GM18511 (cell line): ENCODE measurements around the gene TAS2R19.
"Not testable (repeated sequence)": the region's sequence is repeated elsewhere in the genome, so short reads cannot be mapped to it uniquely, and the experiment has no call there.

ENCODE experiments used
- ATAC-seq: cut with Tn5 transposase; IDR thresholded peaks from one replicate; pipeline ENCODE4 v1.9.1; 2021; ENCODE audit warnings: mild to moderate bottlenecking, moderate library complexity; ENCODE audit not compliant: unreplicated experiment

TAS2R19 gene, protein sequence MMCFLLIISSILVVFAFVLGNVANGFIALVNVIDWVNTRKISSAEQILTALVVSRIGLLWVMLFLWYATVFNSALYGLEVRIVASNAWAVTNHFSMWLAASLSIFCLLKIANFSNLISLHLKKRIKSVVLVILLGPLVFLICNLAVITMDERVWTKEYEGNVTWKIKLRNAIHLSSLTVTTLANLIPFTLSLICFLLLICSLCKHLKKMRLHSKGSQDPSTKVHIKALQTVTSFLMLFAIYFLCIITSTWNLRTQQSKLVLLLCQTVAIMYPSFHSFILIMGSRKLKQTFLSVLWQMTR

GRCh38 chr12:11022520-11022919, at the start of gene TAS2R19:
Gene TAS2R19, minus strand, starts transcription at chr12:11022620. Its CDS starts 49 bp downstream, at chr12:11022571.
- no peak for ATAC-seq

GRCh38 chr12:11071414-11071813, 49.0 kb upstream of the TAS2R19 start:
- ATAC-seq = no peak

- no peak for ATAC-seq
These were observed 48.6 kb upstream of the TAS2R19 start for GRCh38 chr12:11070999-11071398.

- ATAC-seq = no peak
These were observed 47.5 kb upstream of the TAS2R19 start for GRCh38 chr12:11069854-11070365.

DNA sequence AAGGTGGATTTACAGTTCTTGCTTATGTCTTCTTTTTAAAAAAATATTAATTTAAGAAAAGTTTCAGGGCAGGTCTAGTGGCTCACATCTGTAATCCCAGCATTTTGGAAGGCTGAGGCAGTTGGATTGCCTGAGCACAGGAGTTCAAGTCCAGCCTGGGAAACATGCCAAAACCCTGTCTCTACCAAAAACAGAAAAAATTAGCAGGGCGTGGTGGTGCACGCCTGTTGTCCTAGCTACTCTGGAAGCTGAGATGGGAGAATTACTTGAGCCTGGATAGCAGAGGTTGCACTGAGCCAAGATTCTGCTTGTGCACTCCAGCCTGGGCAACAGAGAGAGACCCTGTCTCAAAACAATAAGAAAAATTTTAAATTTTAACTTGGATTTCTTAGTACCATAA, 45.1 kb upstream of the TAS2R19 start:
- ATAC-seq = no peak

- not testable (repeated sequence) for ATAC-seq
These were observed 39.8 kb upstream of the TAS2R19 start, which contains the start of gene TAS2R46 for GRCh38 chr12:11062194-11062593. Gene TAS2R46, minus strand, starts transcription at chr12:11062294. Its CDS starts 0 bp downstream, at chr12:11062294.

- no peak for ATAC-seq
These were observed 37.4 kb upstream of the TAS2R19 start for GRCh38 chr12:11059784-11060183.

GRCh38 chr12:11059041-11059440, 36.6 kb upstream of the TAS2R19 start:
- ATAC-seq = no peak

GRCh38 chr12:11055306-11055705, 32.9 kb upstream of the TAS2R19 start:
- ATAC-seq = no peak

GRCh38 chr12:11049806-11050531, 27.5 kb upstream of the TAS2R19 start:
- ATAC-seq = not testable (repeated sequence)

GRCh38 chr12:11041366-11041765, 18.9 kb upstream of the TAS2R19 start:
- not testable (repeated sequence) for ATAC-seq

GRCh38 chr12:11040162-11040561, 17.7 kb upstream of the TAS2R19 start:
- ATAC-seq = no peak

DNA sequence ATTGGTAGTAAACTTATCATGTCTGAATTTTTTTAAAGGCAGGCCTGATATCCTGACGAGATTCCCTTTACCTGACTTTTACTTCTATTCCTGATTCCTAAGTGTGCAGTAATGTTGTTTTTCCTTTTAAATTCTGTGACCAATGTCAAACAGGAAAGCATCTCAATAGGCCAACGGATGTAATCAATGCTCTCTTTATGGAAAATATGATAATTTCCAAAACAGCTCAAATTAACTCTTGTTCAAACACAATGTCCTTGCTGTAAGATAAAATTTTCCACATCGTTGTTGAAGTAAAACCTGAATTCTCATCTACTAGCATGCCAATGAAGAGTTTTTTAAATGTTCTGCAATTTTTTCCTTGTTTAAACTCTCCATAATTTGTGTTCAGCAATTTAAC, 16.8 kb upstream of the TAS2R19 start:
- ATAC-seq = no peak

DNA sequence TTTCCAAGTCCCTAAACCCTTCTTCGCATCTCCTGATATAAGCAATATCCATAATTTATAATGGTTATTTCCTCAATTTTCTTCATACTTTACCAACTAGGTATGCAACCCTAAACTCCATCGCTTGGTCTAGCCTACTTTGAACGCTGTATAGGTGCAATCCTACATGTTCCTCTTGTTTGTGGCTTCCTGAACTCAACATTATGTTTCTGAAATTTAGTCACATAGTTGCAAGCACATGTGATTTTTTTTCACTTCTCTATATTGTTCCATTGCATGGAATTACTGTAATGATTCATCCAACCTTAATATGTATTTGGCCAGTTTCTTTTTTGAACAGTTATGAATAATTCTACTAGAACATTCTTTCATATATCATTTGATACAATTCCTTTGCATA, 11.5 kb upstream of the TAS2R19 start:
- ATAC-seq = not testable (repeated sequence)

GRCh38 chr12:11031307-11031706, 8.9 kb upstream of the TAS2R19 start, which contains the start of gene TAS2R31:
Gene TAS2R31, minus strand, starts transcription at chr12:11031407. Its CDS starts 72 bp downstream, at chr12:11031335.
- ATAC-seq = no peak

DNA sequence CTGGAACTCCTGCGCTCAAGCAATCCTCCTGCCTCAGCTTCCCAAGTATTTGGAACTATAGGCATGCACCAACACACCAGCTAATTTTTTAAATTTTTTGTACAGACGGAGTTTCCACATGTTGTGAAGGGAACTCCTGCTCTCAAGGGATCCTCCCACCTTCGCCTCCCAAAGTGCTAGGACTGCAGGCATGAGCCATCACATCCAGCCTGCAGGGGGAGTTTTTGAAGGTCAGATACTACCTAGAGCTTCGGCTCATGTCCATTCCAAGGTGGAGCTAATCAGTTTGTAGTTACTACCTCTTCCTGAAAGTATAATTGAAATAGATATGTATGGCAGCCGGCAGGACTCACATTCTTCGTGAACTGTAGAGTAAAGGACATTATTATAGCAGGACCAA, 3.7 kb upstream of the TAS2R19 start:
- ATAC-seq = no peak

DNA sequence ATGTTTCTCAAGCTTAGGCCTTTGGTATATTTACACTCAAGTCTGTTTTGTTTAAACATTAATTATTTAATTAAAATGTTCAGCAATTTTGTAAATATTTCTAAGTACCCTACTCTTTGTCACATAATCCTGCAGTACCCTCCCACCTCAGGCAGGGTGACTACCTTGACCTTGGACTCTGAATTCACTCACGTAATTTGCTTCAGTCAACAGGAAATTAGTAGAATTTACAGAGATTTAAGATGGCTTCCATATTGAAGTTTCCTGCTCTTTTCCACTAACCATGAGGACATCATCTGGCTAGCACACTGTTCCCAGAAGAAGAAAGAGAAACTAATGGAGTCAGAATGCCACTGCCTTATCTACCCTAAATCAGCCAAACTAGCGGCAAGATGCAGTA, 967 bp upstream of the TAS2R19 start:
- no peak for ATAC-seq

DNA sequence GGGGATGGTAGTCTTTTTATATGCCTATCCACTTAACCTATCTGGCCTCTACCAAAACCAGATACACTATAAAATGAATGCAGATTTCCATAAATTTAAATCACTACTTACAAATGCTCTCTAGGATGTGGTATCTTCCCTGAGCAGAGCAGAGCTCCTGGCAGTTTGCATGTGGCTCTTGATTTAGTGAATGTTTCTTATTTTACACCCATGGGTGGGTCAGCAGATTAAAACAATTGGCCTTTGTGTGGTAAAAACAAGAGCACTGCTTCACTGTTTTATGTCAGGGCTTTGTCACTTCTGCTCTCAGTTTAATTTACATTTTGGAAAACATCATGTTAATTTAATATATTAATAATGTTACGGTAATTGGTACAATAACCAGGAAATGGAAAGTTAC, 5.5 kb downstream of the TAS2R19 start:
- ATAC-seq = no peak

GRCh38 chr12:11015775-11016430, 6.5 kb downstream of the TAS2R19 start:
- no peak for ATAC-seq

DNA sequence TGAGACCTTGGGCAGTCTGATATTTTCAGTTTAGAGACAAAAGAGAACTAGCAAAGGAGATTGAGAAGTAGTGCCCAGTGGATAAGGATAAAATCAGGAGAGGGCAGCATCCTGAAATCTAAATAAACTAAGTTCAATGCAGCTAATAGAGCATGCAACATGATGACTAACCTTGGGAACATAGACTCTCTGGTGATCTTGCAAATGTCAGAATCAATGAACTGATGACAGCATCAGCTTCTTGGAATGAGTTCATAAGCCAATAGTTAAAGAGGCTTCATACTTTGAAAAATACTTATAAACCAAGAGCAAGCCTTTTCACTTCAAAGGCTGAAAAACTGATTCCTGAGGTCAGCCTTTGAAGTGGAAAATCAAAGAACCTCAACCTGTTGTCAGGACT, 8.2 kb downstream of the TAS2R19 start:
- ATAC-seq = no peak

DNA sequence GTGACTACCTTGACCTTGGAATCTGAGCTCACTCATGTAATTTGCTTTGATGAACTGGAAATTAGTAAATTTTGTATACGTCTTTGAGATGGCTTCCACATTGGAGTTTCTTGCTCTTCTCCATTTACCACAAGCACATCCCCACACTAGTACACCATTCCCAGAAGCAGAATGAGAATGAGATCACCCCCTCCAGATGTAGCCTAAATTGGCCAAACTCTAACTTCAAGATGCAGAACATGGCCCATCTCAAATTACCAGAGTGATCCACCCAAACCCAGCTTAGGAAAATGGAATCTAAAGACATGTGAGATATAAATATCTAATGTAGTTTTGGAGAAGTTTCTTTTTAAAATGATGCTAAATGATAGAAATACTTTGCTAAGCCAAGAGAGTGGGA, 14.8 kb downstream of the TAS2R19 start:
- no peak for ATAC-seq
